Spleen (tissue), 11 donors: ENCODE data around the gene BBS7. TPM values are rescaled to one million over a fixed set of nuclear protein-coding genes. Genes with fewer than 3 reads are reported as not detected.

ENCODE experiments used
- DNase-seq: peaks from one replicate; pipeline ENCODE4 v3.0.0-alpha.2; 2020
- H3K27ac ChIP-seq, 8 donors: fragments of 200-600 bp; sonication (generic) in 7 of 8; 1 replicate in 4 of 8; 2 replicates in 4 of 8; pipeline versions ENCODE4 v1.5.0 to v1.8.0; 2016 to 2021; ENCODE audit warnings: inconsistent platforms in 4 of 8, mild to moderate bottlenecking in 4 of 8, moderate library complexity in 1 of 8
- H3K27me3 ChIP-seq, 7 donors: fragments of 200-600 bp; sonication (generic) in 6 of 7; replicated peaks in 1 of 7; 1 replicate in 4 of 7; 2 replicates in 3 of 7; pipeline versions ENCODE4 v1.5.0 to v1.8.0; 2016 to 2021; ENCODE audit warnings: inconsistent platforms in 3 of 7, mild to moderate bottlenecking in 1 of 7
- H3K36me3 ChIP-seq, 6 donors: fragments of 200-600 bp; sonication (generic) in 5 of 6; 1 replicate in 4 of 6; 2 replicates in 2 of 6; pipeline versions ENCODE4 v1.5.0 to v1.8.0; 2016 to 2021; ENCODE audit warnings: inconsistent platforms in 2 of 6
- H3K4me1 ChIP-seq, 6 donors: fragments of 200-600 bp; sonication (generic) in 5 of 6; 1 replicate in 3 of 6; 2 replicates in 3 of 6; pipeline versions ENCODE4 v1.5.0 to v1.8.0; 2016 to 2021; ENCODE audit warnings: inconsistent platforms in 3 of 6
- H3K4me3 ChIP-seq, 8 donors: fragments of 200-600 bp; sonication (generic) in 7 of 8; 1 replicate in 4 of 8; 2 replicates in 4 of 8; pipeline versions ENCODE4 v1.5.0 to v1.8.0; 2016 to 2021; ENCODE audit warnings: inconsistent platforms in 4 of 8, mild to moderate bottlenecking in 4 of 8, moderate library complexity in 2 of 8
- H3K9me3 ChIP-seq, 8 donors: fragments of 200-600 bp; sonication (generic) in 7 of 8; 1 replicate in 4 of 8; 2 replicates in 4 of 8; pipeline versions ENCODE4 v1.5.0 to v1.8.0; 2016 to 2021; ENCODE audit warnings: inconsistent platforms in 4 of 8
- POLR2A ChIP-seq, 3 donors: fragments of 450-650 bp; IDR thresholded peaks; one replicate each; pipeline ENCODE4 v1.5.1; 2017; ENCODE audit warnings: antibody characterized with exemption in 3 of 3, mild to moderate bottlenecking in 1 of 3
- POLR2AphosphoS5 ChIP-seq, 3 donors: sonication (generic); formaldehyde crosslinking; IDR thresholded peaks; one replicate each; pipeline ENCODE4 v1.5.1; 2017; ENCODE audit warnings: antibody characterized with exemption in 3 of 3
- WGBS, 5 donors: extraction: QIAGEN DNeasy Blood & Tissue Kit in 3 of 5; methylation state at CpG; one replicate each; pipeline versions ENCODE4 v1.1.5 to v1.1.7; 2013 to 2018; 5-methylcytosine and 5-hydroxymethylcytosine counted together
- intact Hi-C: fragments of 100-400 bp; cut with DNase I; formaldehyde crosslinking; loops from one replicate; pipeline ENCODE4 v1.15.0; 2023; ENCODE audit warnings: low total_unique reads
- polyA plus RNA-seq, 3 donors: library from polyadenylated mRNA; stranded (reverse); fragments of 200-250 nt; gene quantifications; one replicate each; pipeline ENCODE4 v1.2.1, GENCODE V29; 2013
- total RNA-seq, 7 donors: library from RNA; depleted of rRNA in 3 of 7; stranded (reverse); fragments of >200 nt in 3 of 7; fragmentation: NEBNext Ultra II Directional in 4 of 7; extraction: Animal tissue kit (Norgen Biotek cat#: 25700) in 4 of 7; gene quantifications; one replicate each; pipeline versions ENCODE4 v1.1.0 to v1.2.1, GENCODE V29; 2016 to 2021
- TF ChIP-seq, protein P1 (sequence below), 11 experiments: fragments of 200-600 bp in 7 of 11; fragments of 450-650 bp in 4 of 11; sonication (generic) in 4 of 11; IDR thresholded peaks in 8 of 11; conservative IDR thresholded peaks in 3 of 11; 1 replicate in 7 of 11; 2 replicates in 4 of 11; pipeline versions ENCODE4 v1.4.0 to v1.8.0; 2016 to 2021; ENCODE audit warnings: antibody characterized with exemption in 11 of 11, inconsistent platforms in 4 of 11, mild to moderate bottlenecking in 1 of 11
- donor health status: healthy with polysubstance abuse.
- donor health status: DM: no; HTN: no; CAD: no; lungs with moderate emphysema.
- donor health status: DM: no; HTN: no; CAD: no.
- donor health status: Bipolar disorder and iron deficiency.
- donor health status: healthy.
- donor health status: DM: no; HTN: no; CAD: no.
- donor health status: DM: yes; HTN: yes; CAD: no.

BBS7 gene
- total and polyA plus RNA-seq, 10 donors = 3.1 to 19.7 (median 11.2) TPM

GRCh38 chr4:121842862-121843261 is 27.4 kb downstream of the BBS7 start:
- intact Hi-C loops = no loop called here
- H3K9me3 ChIP-seq = no peaks in the 10 kb centered on the region
- no peaks in the 10 kb centered on the region for H3K4me1 ChIP-seq
- H3K27me3 ChIP-seq = no peaks in the 10 kb centered on the region
- 89 to 98% (median 95%) methylated on average over 4 of the region's 4 CpGs for whole genome bisulfite sequencing, 5 donors
- H3K27ac ChIP-seq = no peak overlapping the region
- TF ChIP-seq POLR2A (IDR thresholded peaks at IDR 0.05) = no peak
- TF ChIP-seq, protein P1, sequence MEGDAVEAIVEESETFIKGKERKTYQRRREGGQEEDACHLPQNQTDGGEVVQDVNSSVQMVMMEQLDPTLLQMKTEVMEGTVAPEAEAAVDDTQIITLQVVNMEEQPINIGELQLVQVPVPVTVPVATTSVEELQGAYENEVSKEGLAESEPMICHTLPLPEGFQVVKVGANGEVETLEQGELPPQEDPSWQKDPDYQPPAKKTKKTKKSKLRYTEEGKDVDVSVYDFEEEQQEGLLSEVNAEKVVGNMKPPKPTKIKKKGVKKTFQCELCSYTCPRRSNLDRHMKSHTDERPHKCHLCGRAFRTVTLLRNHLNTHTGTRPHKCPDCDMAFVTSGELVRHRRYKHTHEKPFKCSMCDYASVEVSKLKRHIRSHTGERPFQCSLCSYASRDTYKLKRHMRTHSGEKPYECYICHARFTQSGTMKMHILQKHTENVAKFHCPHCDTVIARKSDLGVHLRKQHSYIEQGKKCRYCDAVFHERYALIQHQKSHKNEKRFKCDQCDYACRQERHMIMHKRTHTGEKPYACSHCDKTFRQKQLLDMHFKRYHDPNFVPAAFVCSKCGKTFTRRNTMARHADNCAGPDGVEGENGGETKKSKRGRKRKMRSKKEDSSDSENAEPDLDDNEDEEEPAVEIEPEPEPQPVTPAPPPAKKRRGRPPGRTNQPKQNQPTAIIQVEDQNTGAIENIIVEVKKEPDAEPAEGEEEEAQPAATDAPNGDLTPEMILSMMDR (IDR thresholded peaks at IDR 0.05 in 8 of 11, conservative IDR thresholded peaks at IDR 0.05 in 3 of 11) = no peak
- no peak for TF ChIP-seq POLR2AphosphoS5 (IDR thresholded peaks at IDR 0.05)
- DNase-seq = no peak
- peaks cover 0 to 95% (median 24%) of the 10 kb centered on the region in 6 donors for H3K36me3 ChIP-seq
- no peak overlapping the region for H3K4me3 ChIP-seq

DNA sequence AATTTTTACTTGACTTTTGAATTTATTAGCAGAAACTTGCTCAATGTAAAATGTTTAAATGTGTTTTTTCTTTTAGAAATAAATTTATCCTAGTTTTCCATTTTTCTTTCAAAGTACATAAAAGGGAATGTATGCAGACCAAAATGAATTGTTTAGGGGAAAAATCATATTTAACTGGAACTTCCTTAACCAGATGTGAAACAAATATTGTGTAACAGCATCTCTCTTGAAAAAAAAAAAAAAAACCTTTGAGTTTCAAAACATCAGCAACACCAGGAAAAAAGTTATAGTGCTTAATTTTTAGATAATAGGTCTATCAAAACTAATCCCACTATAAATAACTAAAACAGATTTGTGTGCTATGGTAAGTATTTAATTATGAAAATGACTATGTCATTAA is 32.1 kb downstream of the BBS7 start:
- intact Hi-C loops = no loop called here
- Histone ChIP-seq H3K4me1 (no peaks in the 10 kb centered on the region), H3K27ac (no peak overlapping the region), H3K9me3 (no peaks in the 10 kb centered on the region), H3K27me3 (no peaks in the 10 kb centered on the region), H3K36me3 (peaks cover 0 to 84% (median 6%) of the 10 kb centered on the region in 6 donors), H3K4me3 (no peak overlapping the region)
- no peak for DNase-seq
- no peak for TF ChIP-seq POLR2A (IDR thresholded peaks at IDR 0.05)
- TF ChIP-seq, protein P1 (IDR thresholded peaks at IDR 0.05 in 8 of 11, conservative IDR thresholded peaks at IDR 0.05 in 3 of 11) = no peak
- TF ChIP-seq POLR2AphosphoS5 (IDR thresholded peaks at IDR 0.05) = no peak

DNA sequence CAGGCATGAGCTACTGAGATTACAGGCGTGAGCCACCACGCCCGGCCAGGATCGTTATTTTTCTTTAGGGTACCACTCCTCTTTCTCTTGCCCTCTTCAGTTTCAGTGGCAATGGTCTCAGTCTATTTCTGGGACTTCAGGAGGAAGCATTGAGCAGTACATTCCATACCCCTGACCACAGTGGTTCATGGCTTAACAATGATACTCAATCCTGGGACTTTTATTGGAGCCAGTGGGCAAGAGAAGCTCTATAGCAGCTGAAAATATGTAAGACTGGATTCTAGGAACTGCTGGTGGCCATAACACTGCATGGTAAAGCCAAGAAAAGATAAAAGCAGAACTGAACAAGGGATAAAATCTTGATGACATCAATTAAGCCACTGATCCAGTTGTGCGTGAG is 40.8 kb downstream of the BBS7 start:
- Histone ChIP-seq H3K36me3 (peaks cover 0 to 74% (median 13%) of the 10 kb centered on the region in 6 donors), H3K9me3 (no peaks in the 10 kb centered on the region), H3K4me3 (no peak overlapping the region), H3K4me1 (peaks cover 0 to 5% (median 1%) of the 10 kb centered on the region in 6 donors), H3K27ac (no peak overlapping the region), H3K27me3 (no peaks in the 10 kb centered on the region)
- no peak for DNase-seq
- 77 to 99% (median 86%) methylated on average over 5 of the region's 5 CpGs for WGBS, 5 donors
- intact Hi-C loops = no loop called here
- TF ChIP-seq POLR2AphosphoS5 (IDR thresholded peaks at IDR 0.05) = no peak
- TF ChIP-seq, protein P1 (IDR thresholded peaks at IDR 0.05 in 8 of 11, conservative IDR thresholded peaks at IDR 0.05 in 3 of 11) = no peak
- no peak for TF ChIP-seq POLR2A (IDR thresholded peaks at IDR 0.05)

- intact Hi-C loops = no loop called here
- no peak overlapping the region for H3K27ac ChIP-seq
Observed at GRCh38 chr4:121827853-121828252, 42.4 kb downstream of the BBS7 start.

More at GRCh38 chr4:121827853-121828252, 42.4 kb downstream of the BBS7 start:
- DNase-seq = no peak
- Histone ChIP-seq H3K36me3 (peaks cover 0 to 57% (median 12%) of the 10 kb centered on the region in 6 donors), H3K9me3 (no peaks in the 10 kb centered on the region), H3K4me1 (peaks cover 5 to 19% (median 16%) of the 10 kb centered on the region in 6 donors), H3K27me3 (no peaks in the 10 kb centered on the region), H3K4me3 (no peak overlapping the region)
- WGBS, 5 donors = 87 to 97% (median 95%) methylated on average over 1 of the region's 1 CpG
- no peak for TF ChIP-seq POLR2AphosphoS5 (IDR thresholded peaks at IDR 0.05)
- no peak for TF ChIP-seq POLR2A (IDR thresholded peaks at IDR 0.05)
- TF ChIP-seq, protein P1 (IDR thresholded peaks at IDR 0.05 in 8 of 11, conservative IDR thresholded peaks at IDR 0.05 in 3 of 11) = no peak
